Measurements from ENCODE around the gene IQCH.

DNA sequence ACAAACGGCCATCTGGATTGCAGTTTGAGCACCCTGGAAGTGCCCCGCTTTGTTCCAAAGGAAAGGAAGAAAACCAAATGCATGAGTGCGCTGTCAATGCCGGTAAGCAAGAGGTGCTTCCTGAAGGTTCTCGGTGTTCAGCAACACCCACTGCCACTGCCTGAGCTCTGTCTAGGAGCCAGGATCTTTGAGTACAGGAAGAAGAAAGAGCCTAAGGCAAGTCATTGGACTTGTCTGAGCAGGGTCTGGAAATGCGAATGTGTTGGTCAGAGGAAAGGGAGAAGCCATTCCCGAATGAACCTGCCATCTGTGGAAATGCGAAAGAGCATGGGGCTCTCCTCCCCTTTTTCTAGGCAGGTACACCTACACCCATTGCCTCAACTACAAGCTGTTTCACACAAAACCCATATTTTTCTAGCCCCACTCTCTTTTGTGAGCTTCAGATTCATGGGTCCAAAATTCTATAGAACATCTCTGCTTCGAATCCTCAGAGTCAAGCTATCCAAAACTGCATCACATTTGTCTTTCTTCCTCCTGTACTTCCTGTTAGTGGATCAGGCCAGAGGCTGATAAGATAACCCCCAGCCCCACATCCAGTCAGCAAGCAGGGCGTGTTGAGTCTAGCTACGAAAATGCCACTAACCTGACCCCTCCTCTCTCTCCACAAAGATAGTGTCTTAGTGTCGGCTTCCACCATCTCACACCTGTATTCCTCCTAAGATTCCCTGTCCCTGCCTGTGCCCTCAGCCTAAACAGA, 210.8 kb downstream of the IQCH start:
- TF ChIP-seq, protein P1, sequence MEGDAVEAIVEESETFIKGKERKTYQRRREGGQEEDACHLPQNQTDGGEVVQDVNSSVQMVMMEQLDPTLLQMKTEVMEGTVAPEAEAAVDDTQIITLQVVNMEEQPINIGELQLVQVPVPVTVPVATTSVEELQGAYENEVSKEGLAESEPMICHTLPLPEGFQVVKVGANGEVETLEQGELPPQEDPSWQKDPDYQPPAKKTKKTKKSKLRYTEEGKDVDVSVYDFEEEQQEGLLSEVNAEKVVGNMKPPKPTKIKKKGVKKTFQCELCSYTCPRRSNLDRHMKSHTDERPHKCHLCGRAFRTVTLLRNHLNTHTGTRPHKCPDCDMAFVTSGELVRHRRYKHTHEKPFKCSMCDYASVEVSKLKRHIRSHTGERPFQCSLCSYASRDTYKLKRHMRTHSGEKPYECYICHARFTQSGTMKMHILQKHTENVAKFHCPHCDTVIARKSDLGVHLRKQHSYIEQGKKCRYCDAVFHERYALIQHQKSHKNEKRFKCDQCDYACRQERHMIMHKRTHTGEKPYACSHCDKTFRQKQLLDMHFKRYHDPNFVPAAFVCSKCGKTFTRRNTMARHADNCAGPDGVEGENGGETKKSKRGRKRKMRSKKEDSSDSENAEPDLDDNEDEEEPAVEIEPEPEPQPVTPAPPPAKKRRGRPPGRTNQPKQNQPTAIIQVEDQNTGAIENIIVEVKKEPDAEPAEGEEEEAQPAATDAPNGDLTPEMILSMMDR (conservative IDR thresholded peaks at IDR 0.05 in 1 of 2, IDR thresholded peaks at IDR 0.05 in 1 of 2; ENCODE audit: low read depth in 1 of 2, low read length in 2 of 2) = no peak
- no peak for TF ChIP-seq EZH2 (IDR thresholded peaks at IDR 0.05; ENCODE audit: low read length, missing control alignments)
